ENCODE results near the gene LONP1.
"Not testable (repeated sequence)": the region's sequence is repeated elsewhere in the genome, so short reads cannot be mapped to it uniquely, and the experiment has no call there.

The LONP1 gene

GRCh38 chr19:5733172-5733571 lies 13.2 kb upstream of the LONP1 start:
- H3K4me1 ChIP-seq (ENCODE audit: control insufficient read depth, insufficient read depth, low read depth, low read length); H3K79me1 ChIP-seq (replicated peaks; ENCODE audit: low read length, poor library complexity, severe bottlenecking); H3K9me3 ChIP-seq (ENCODE audit: control insufficient read depth, low read length); DNase-seq; H2AK5ac ChIP-seq (ENCODE audit: low read length, severe bottlenecking); H3K23ac ChIP-seq (ENCODE audit: low read length in 2 of 2); H2BK120ac ChIP-seq (ENCODE audit: low read depth, low read length); H3K27me3 ChIP-seq (ENCODE audit: control insufficient read depth in 1 of 2, insufficient read depth in 1 of 2, low read length in 2 of 2); H3K4ac ChIP-seq (ENCODE audit: low read depth in 1 of 2, low read length in 2 of 2); H3K14ac ChIP-seq (ENCODE audit: low read length in 2 of 2); H3K36me3 ChIP-seq (ENCODE audit: control insufficient read depth in 1 of 2, insufficient read depth in 2 of 2, low read depth in 1 of 2, low read length in 2 of 2); H3K18ac ChIP-seq (ENCODE audit: low read depth in 1 of 2, low read length in 2 of 2); H4K8ac ChIP-seq (ENCODE audit: low read length); H3K9ac ChIP-seq (ENCODE audit: low read length); H2BK15ac ChIP-seq (ENCODE audit: low read depth, poor library complexity, severe bottlenecking); H2AFZ ChIP-seq (ENCODE audit: low read depth, low read length); H2BK12ac ChIP-seq (ENCODE audit: low read length in 2 of 2); H3K4me2 ChIP-seq (ENCODE audit: low read length, poor library complexity, severe bottlenecking); H3K4me3 ChIP-seq (ENCODE audit: insufficient read depth in 1 of 2, low read depth in 1 of 2, low read length in 2 of 2); H3K27ac ChIP-seq (ENCODE audit: low read length, poor library complexity, severe bottlenecking); H4K91ac ChIP-seq (ENCODE audit: low read length); H2BK5ac ChIP-seq (ENCODE audit: low read depth, low read length, poor library complexity, severe bottlenecking): not testable (repeated sequence)
- 85% methylated on average over 2 of the region's 2 CpGs for WGBS

DNA sequence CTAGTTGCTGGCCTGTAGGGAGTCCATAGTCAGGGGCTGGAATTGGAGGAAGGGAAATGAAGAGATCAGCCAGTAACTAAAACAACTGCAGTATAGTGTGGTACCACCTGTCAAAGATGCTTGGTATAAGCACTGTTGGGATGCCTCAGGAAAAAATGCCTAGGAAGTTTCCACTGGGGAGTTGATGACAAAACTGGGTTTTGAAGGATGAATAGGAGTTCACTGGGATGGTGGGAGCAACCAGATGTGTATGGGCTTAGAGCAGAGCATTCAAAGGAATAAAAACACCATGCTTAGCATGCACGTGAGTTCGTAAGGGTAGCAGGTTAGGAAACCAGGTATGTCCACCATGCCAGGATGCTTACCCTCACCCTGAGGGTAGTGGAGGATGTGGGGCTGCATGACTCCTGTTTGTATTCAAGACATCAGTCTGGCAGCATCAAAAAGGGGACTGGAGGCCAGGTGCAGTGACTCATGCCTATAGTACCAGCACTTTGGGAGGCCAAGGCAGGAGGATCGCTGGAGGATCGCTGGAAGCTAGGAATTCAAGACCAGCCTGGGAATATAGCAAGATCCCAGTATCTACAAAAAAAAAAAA lies 7.6 kb upstream of the LONP1 start:
- 95% methylated on average over 3 of the region's 4 CpGs for WGBS
- DNase-seq = no peak
- Histone ChIP-seq H3K18ac (ENCODE audit: low read depth in 1 of 2, low read length in 2 of 2) (no peak overlapping the region), H3K4me3 (ENCODE audit: insufficient read depth in 1 of 2, low read depth in 1 of 2, low read length in 2 of 2) (no peak overlapping the region), H3K4me2 (ENCODE audit: low read length, poor library complexity, severe bottlenecking) (no peak overlapping the region), H2BK15ac (ENCODE audit: low read depth, poor library complexity, severe bottlenecking) (no peak overlapping the region), H2BK120ac (ENCODE audit: low read depth, low read length) (no peak overlapping the region), H3K23ac (ENCODE audit: low read length in 2 of 2) (no peak overlapping the region), H3K4me1 (ENCODE audit: control insufficient read depth, insufficient read depth, low read depth, low read length) (no peaks in the 10 kb centered on the region), H3K27me3 (ENCODE audit: control insufficient read depth in 1 of 2, insufficient read depth in 1 of 2, low read length in 2 of 2) (no peaks in the 10 kb centered on the region), H2BK5ac (ENCODE audit: low read depth, low read length, poor library complexity, severe bottlenecking) (no peak overlapping the region), H3K9ac (ENCODE audit: low read length) (no peak overlapping the region), H3K36me3 (ENCODE audit: control insufficient read depth in 1 of 2, insufficient read depth in 2 of 2, low read depth in 1 of 2, low read length in 2 of 2) (no peaks in the 10 kb centered on the region), H4K91ac (ENCODE audit: low read length) (no peak overlapping the region), H3K79me1 (replicated peaks; ENCODE audit: low read length, poor library complexity, severe bottlenecking) (no peaks in the 10 kb centered on the region), H4K8ac (ENCODE audit: low read length) (no peak overlapping the region), H3K4ac (ENCODE audit: low read depth in 1 of 2, low read length in 2 of 2) (no peak overlapping the region), H2AFZ (ENCODE audit: low read depth, low read length) (no peak overlapping the region), H3K9me3 (ENCODE audit: control insufficient read depth, low read length) (no peaks in the 10 kb centered on the region), H3K14ac (ENCODE audit: low read length in 2 of 2) (no peak overlapping the region), H3K27ac (ENCODE audit: low read length, poor library complexity, severe bottlenecking) (no peak overlapping the region), H2AK5ac (ENCODE audit: low read length, severe bottlenecking) (no peak overlapping the region), H2BK12ac (ENCODE audit: low read length in 2 of 2) (no peak overlapping the region)

DNA sequence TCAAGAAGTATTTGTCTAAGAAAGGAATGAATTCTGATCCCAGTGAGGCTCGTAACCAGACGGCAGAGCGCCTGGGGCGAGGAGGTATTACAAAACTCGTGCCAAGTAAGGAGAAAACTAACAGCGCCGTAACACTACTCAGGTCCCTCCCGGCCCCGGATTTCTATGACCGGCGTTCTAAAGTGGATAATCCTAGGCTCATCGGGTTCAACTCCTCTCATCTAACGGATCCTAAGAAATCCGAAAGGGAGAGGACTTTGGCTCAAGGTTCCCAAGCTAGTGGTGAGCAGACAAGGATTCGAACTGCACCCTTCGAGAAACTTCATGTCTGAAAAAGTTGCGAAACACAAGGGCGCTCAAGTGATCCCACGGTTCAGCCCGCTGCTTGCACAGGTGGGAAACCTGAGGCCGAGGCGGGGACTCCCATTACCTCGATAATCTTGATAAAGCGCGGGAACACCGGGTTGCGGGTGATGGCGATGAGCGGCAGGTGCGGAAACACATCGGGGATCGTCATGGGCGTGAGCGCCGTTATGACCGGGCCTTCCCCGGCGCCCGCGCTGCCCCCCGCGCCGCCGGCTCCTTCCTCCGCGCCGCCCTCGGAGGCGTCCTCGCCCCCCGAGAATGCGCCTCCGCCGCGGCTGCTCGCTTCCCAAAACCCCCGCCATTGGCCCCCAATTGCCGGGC lies 529 bp downstream of the LONP1 start:
- H3K79me1 ChIP-seq (replicated peaks; ENCODE audit: low read length, poor library complexity, severe bottlenecking) = peaks cover 3% of the 10 kb centered on the region
- H3K4me1 ChIP-seq (ENCODE audit: control insufficient read depth, insufficient read depth, low read depth, low read length) = peaks cover 14% of the 10 kb centered on the region
- 1% methylated on average over 37 of the region's 58 CpGs for WGBS
- H3K4me2 ChIP-seq (ENCODE audit: low read length, poor library complexity, severe bottlenecking) = peak overlapping the region; percentile 79
- no peaks in the 10 kb centered on the region for H3K27me3 ChIP-seq (ENCODE audit: control insufficient read depth in 1 of 2, insufficient read depth in 1 of 2, low read length in 2 of 2)
- H2AFZ ChIP-seq (ENCODE audit: low read depth, low read length) = peak overlapping the region; percentile 64
- H4K8ac ChIP-seq (ENCODE audit: low read length) = peak overlapping the region; percentile 59
- peaks cover 7 to 10% of the 10 kb centered on the region in 2 experiments for H3K36me3 ChIP-seq (ENCODE audit: control insufficient read depth in 1 of 2, insufficient read depth in 2 of 2, low read depth in 1 of 2, low read length in 2 of 2)
- H2BK5ac ChIP-seq (ENCODE audit: low read depth, low read length, poor library complexity, severe bottlenecking) = peak overlapping the region; percentile 70
- H3K4me3 ChIP-seq (ENCODE audit: insufficient read depth in 1 of 2, low read depth in 1 of 2, low read length in 2 of 2) = peak overlapping the region; percentile 96 to 99
- H3K27ac ChIP-seq (ENCODE audit: low read length, poor library complexity, severe bottlenecking) = peak overlapping the region; percentile 64
- peak overlapping the region; percentile 80 for H3K18ac ChIP-seq (ENCODE audit: low read depth in 1 of 2, low read length in 2 of 2)
- H4K91ac ChIP-seq (ENCODE audit: low read length) = peak overlapping the region; percentile 86
- peak overlapping the region; percentile 44 for H2BK15ac ChIP-seq (ENCODE audit: low read depth, poor library complexity, severe bottlenecking)
- peak overlapping the region; percentile 22 for H2AK5ac ChIP-seq (ENCODE audit: low read length, severe bottlenecking)
- no peaks in the 10 kb centered on the region for H3K9me3 ChIP-seq (ENCODE audit: control insufficient read depth, low read length)
- H3K23ac ChIP-seq (ENCODE audit: low read length in 2 of 2) = peak overlapping the region in 1 of 2 experiments; percentile 83
- H3K9ac ChIP-seq (ENCODE audit: low read length) = peak overlapping the region; percentile 100
- peak overlapping the region; percentile 73 for H2BK120ac ChIP-seq (ENCODE audit: low read depth, low read length)
- H2BK12ac ChIP-seq (ENCODE audit: low read length in 2 of 2) = peak overlapping the region; percentile 39 to 71
- H3K4ac ChIP-seq (ENCODE audit: low read depth in 1 of 2, low read length in 2 of 2) = peak overlapping the region; percentile 81 to 92
- H3K14ac ChIP-seq (ENCODE audit: low read length in 2 of 2) = no peak overlapping the region
- DNase-seq = peak; percentile 61

GRCh38 chr19:5718579-5719273 lies 1.2 kb downstream of the LONP1 start:
- H3K4ac ChIP-seq (ENCODE audit: low read depth in 1 of 2, low read length in 2 of 2) = peak overlapping the region; percentile 13 to 81
- H4K8ac ChIP-seq (ENCODE audit: low read length) = no peak overlapping the region
- no peak overlapping the region for H3K18ac ChIP-seq (ENCODE audit: low read depth in 1 of 2, low read length in 2 of 2)
- no peak overlapping the region for H3K14ac ChIP-seq (ENCODE audit: low read length in 2 of 2)
- peaks cover 14% of the 10 kb centered on the region for H3K4me1 ChIP-seq (ENCODE audit: control insufficient read depth, insufficient read depth, low read depth, low read length)
- DNase-seq = peak; percentile 93
- peak overlapping the region; percentile 49 for H2BK120ac ChIP-seq (ENCODE audit: low read depth, low read length)
- H2BK15ac ChIP-seq (ENCODE audit: low read depth, poor library complexity, severe bottlenecking) = no peak overlapping the region
- peaks cover 10 to 14% of the 10 kb centered on the region in 2 experiments for H3K36me3 ChIP-seq (ENCODE audit: control insufficient read depth in 1 of 2, insufficient read depth in 2 of 2, low read depth in 1 of 2, low read length in 2 of 2)
- H3K27ac ChIP-seq (ENCODE audit: low read length, poor library complexity, severe bottlenecking) = peak overlapping the region; percentile 45
- 11% methylated on average over 9 of the region's 11 CpGs for WGBS
- H2BK5ac ChIP-seq (ENCODE audit: low read depth, low read length, poor library complexity, severe bottlenecking) = no peak overlapping the region
- H3K9me3 ChIP-seq (ENCODE audit: control insufficient read depth, low read length) = no peaks in the 10 kb centered on the region
- H3K79me1 ChIP-seq (replicated peaks; ENCODE audit: low read length, poor library complexity, severe bottlenecking) = peaks cover 7% of the 10 kb centered on the region
- peak overlapping the region; percentile 63 for H2AK5ac ChIP-seq (ENCODE audit: low read length, severe bottlenecking)
- H3K9ac ChIP-seq (ENCODE audit: low read length) = peak overlapping the region; percentile 100
- peak overlapping the region; percentile 79 for H3K4me2 ChIP-seq (ENCODE audit: low read length, poor library complexity, severe bottlenecking)
- H3K4me3 ChIP-seq (ENCODE audit: insufficient read depth in 1 of 2, low read depth in 1 of 2, low read length in 2 of 2) = peak overlapping the region; percentile 96 to 99
- no peaks in the 10 kb centered on the region for H3K27me3 ChIP-seq (ENCODE audit: control insufficient read depth in 1 of 2, insufficient read depth in 1 of 2, low read length in 2 of 2)
- H2AFZ ChIP-seq (ENCODE audit: low read depth, low read length) = no peak overlapping the region
- H2BK12ac ChIP-seq (ENCODE audit: low read length in 2 of 2) = no peak overlapping the region
- H3K23ac ChIP-seq (ENCODE audit: low read length in 2 of 2) = peak overlapping the region in 1 of 2 experiments; percentile 14
- no peak overlapping the region for H4K91ac ChIP-seq (ENCODE audit: low read length)
